CD4-positive, alpha-beta memory T cell (primary cell): ENCODE results near the gene SERPINB1. TPM values are rescaled to one million over a fixed set of nuclear protein-coding genes. Genes with fewer than 3 reads are reported as not detected.

Source experiments
- CTCF ChIA-PET: fragments of 350-600 bp; sonication (Branson Sonifier 250); formaldehyde crosslinking; loops from one replicate; lab custom pipeline; 2021; ENCODE audit warnings: inconsistent platforms; ENCODE audit not compliant: partially characterized antibody; lab: Charles Lee
- POLR2A ChIA-PET: fragments of 350-600 bp; sonication (Branson Sonifier 250); formaldehyde crosslinking; loops from one replicate; lab custom pipeline; 2021; ENCODE audit not compliant: partially characterized antibody; lab: Charles Lee
- DNase-seq, 5 donors: peaks; one replicate each; pipeline versions ENCODE4 v3.0.0 to v3.0.0-alpha.2; 2020 to 2022; ENCODE audit warnings: mixed read lengths in 1 of 5
- H3K27ac ChIP-seq: one replicate; pipeline ENCODE4 v1.7.0; 2013; ENCODE audit warnings: low read depth, low read length
- H3K27me3 ChIP-seq: 2 replicates; pipeline ENCODE4 v1.7.0; 2013; ENCODE audit warnings: mild to moderate bottlenecking, low read length, moderate library complexity; ENCODE audit not compliant: insufficient read depth
- H3K36me3 ChIP-seq: 2 replicates; pipeline ENCODE4 v1.7.0; 2013; ENCODE audit warnings: mild to moderate bottlenecking, low read length, moderate library complexity; ENCODE audit not compliant: insufficient read depth
- H3K4me1 ChIP-seq: 2 replicates; pipeline ENCODE4 v1.7.0; 2013; ENCODE audit warnings: mild to moderate bottlenecking, low read length, moderate library complexity; ENCODE audit not compliant: insufficient read depth
- H3K4me3 ChIP-seq, 2 donors: one replicate each; pipeline ENCODE4 v1.7.0; 2013; ENCODE audit warnings: low read length in 2 of 2, mild to moderate bottlenecking in 1 of 2
- H3K9me3 ChIP-seq, 2 donors: one replicate each; pipeline ENCODE4 v1.7.0; 2013; ENCODE audit warnings: low read length in 2 of 2, control low read depth in 1 of 2; ENCODE audit not compliant: control insufficient read depth in 1 of 2
- H3K27ac Mint-ChIP-seq, 7 donors: one replicate each; pipeline ENCODE4 v1.8.0; 2020 to 2021; ENCODE audit warnings: mixed read lengths in 7 of 7, mild to moderate bottlenecking in 6 of 7, inconsistent platforms in 3 of 7, moderate library complexity in 3 of 7
- H3K27me3 Mint-ChIP-seq, 2 donors: one replicate each; pipeline ENCODE4 v1.8.0; 2020 to 2021; ENCODE audit warnings: mixed read lengths in 2 of 2
- H3K36me3 Mint-ChIP-seq, 2 donors: one replicate each; pipeline ENCODE4 v1.8.0; 2020 to 2021; ENCODE audit warnings: mixed read lengths in 2 of 2, inconsistent platforms in 1 of 2, mild to moderate bottlenecking in 1 of 2
- H3K4me1 Mint-ChIP-seq, 4 donors: one replicate each; pipeline ENCODE4 v1.8.0; 2020 to 2021; ENCODE audit warnings: mixed read lengths in 4 of 4, mild to moderate bottlenecking in 1 of 4
- H3K4me3 Mint-ChIP-seq, 8 donors: one replicate each; pipeline ENCODE4 v1.8.0; 2020 to 2021; ENCODE audit warnings: mixed read lengths in 8 of 8, mild to moderate bottlenecking in 7 of 8, moderate library complexity in 6 of 8, inconsistent platforms in 3 of 8
- H3K9me3 Mint-ChIP-seq, 8 donors: one replicate each; pipeline ENCODE4 v1.8.0; 2020 to 2021; ENCODE audit warnings: mixed read lengths in 8 of 8, mild to moderate bottlenecking in 5 of 8, inconsistent platforms in 3 of 8, moderate library complexity in 1 of 8
- intact Hi-C: fragments of 100-400 bp; cut with micrococcal nuclease; formaldehyde crosslinking; loops from one replicate; pipeline ENCODE4 v1.15.1; 2023
- microRNA-seq: library from miRNA; unstranded; fragments of <30 nt; microRNA quantifications from one replicate; pipeline ENCODE4 v1.2.0, GENCODE V29; 2021; ENCODE audit warnings: borderline replicate concordance, borderline number of aligned reads, borderline microRNAs expressed, mixed read lengths
- polyA plus RNA-seq, 2 donors: library from polyadenylated mRNA; unstranded; fragments of 300-500 nt; fragmentation: Illumina TruSeq; gene quantifications; one replicate each; pipeline ENCODE4 v1.2.3, GENCODE V29; 2021
- total RNA-seq, 2 experiments: library from RNA; stranded (reverse); gene quantifications; one replicate each; pipeline ENCODE4 v1.2.3, GENCODE V29; 2021

Gene SERPINB1
- total and polyA plus RNA-seq, 4 experiments from 2014 or later = 56.7 to 159 (median 92.2) TPM

DNA sequence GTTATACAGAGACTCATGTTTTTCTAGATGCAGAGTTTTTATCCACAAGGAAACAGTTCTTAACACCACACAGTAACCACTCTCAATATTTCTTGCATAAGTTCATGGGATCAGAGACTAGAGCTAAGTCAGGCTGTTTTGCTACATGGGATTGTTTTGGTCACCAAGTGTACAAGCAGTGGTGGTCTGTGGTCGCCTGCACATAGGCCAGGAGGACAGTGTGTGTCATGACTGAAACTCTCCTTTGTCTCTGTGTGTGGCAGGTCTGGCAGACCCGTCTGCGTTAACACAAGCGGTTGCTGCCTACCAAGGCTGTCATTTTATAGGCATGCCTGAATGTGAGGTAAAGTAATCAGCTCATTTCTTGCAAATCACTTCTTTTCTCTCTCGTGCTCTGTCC is 57.6 kb downstream of the SERPINB1 start:
- peaks cover 21% of the 10 kb centered on the region for H3K36me3 ChIP-seq
- H3K4me1 Mint-ChIP-seq = peaks cover 8 to 21% (median 13%) of the 10 kb centered on the region in 4 donors
- H3K27ac Mint-ChIP-seq = peak overlapping the region in 2 of 7 donors; percentile 10
- H3K27ac ChIP-seq = no peak overlapping the region
- H3K27me3 Mint-ChIP-seq = no peaks in the 10 kb centered on the region
- H3K9me3 Mint-ChIP-seq = peaks cover 0 to 2% (median 0%) of the 10 kb centered on the region in 8 donors
- POLR2A ChIA-PET = interaction anchor here (1.4 to 1.5 kb wide), 2 partner anchors 14 to 18 kb away, joined by 4 to 5 read pairs; partner anchors contain the start of gene WRNIP1
- no peaks in the 10 kb centered on the region for H3K4me1 ChIP-seq
- no peaks in the 10 kb centered on the region for H3K27me3 ChIP-seq
- DNase-seq = no peak
- H3K4me3 Mint-ChIP-seq = peak overlapping the region in 1 of 8 donors; percentile 17
- peaks cover 53 to 74% of the 10 kb centered on the region in 2 donors for H3K36me3 Mint-ChIP-seq
- no peaks in the 10 kb centered on the region for H3K9me3 ChIP-seq
- CTCF ChIA-PET = interaction anchor here (0.7 to 1.1 kb wide), 3 partner anchors 10 to 157 kb away, joined by 3 to 4 read pairs (median 3); no protein-coding TSS in a partner anchor
- no peak overlapping the region for H3K4me3 ChIP-seq
- intact Hi-C loops = no loop called here

DNA sequence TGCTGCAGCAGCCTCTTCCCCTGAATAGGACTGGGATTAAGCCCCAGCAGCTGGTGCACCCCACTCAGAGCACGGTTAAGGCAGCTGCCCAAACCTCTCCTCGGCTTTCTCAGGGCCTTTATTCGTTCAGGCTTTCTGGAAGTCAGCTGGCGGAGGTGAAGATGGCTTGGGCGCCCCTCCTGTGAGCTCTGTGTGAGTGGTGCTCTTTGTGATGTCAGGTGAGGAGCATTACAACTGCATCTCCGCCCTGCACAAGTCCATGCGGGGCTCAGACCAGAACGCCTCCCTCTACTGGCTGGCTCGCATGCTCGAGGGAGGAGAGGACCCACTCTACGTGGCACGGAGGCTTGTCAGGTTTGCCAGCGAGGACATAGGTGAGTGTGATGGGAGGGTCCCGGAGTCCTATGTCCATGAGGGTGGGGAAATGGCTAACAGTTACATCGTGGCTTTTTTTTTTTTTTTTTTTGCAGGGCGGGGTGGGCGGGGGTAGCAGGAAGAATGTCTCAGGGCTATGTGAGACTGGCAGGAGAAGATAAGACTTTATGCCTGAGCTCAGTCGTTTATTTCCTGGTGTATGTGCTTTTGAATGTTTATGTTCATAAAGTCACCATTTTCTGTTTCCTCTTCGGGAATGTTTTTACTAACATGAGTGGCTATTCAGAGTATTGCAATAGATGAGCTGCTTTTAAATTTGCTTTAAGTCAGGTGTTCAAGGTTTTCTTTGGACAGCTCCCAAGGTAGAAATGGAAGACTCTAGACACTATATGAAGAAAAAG is 58.3 kb downstream of the SERPINB1 start:
- H3K36me3 ChIP-seq = peaks cover 26% of the 10 kb centered on the region
- ChIA-PET CTCF (interaction anchor here (0.9 to 1.2 kb wide), 3 partner anchors 11 to 158 kb away, joined by 3 to 4 read pairs (median 3); no protein-coding TSS in a partner anchor), POLR2A (interaction anchor here (0.5 to 1.5 kb wide), 3 partner anchors 13 to 161 kb away, joined by 3 to 5 read pairs (median 4); partner anchors contain the start of gene WRNIP1)
- no peaks in the 10 kb centered on the region for H3K27me3 ChIP-seq
- H3K4me3 ChIP-seq = no peak overlapping the region
- Mint-ChIP-seq H3K27ac (peak overlapping the region in 3 of 7 donors; percentile 10 to 60 (median 10)), H3K36me3 (peaks cover 54 to 79% of the 10 kb centered on the region in 2 donors), H3K4me1 (peaks cover 8 to 21% (median 15%) of the 10 kb centered on the region in 4 donors), H3K9me3 (peaks cover 0 to 2% (median 0%) of the 10 kb centered on the region in 8 donors), H3K4me3 (no peak overlapping the region), H3K27me3 (no peaks in the 10 kb centered on the region)
- H3K9me3 ChIP-seq = no peaks in the 10 kb centered on the region
- no peak overlapping the region for H3K27ac ChIP-seq
- no peaks in the 10 kb centered on the region for H3K4me1 ChIP-seq
- intact Hi-C loops = no loop called here
- DNase-seq = no peak

DNA sequence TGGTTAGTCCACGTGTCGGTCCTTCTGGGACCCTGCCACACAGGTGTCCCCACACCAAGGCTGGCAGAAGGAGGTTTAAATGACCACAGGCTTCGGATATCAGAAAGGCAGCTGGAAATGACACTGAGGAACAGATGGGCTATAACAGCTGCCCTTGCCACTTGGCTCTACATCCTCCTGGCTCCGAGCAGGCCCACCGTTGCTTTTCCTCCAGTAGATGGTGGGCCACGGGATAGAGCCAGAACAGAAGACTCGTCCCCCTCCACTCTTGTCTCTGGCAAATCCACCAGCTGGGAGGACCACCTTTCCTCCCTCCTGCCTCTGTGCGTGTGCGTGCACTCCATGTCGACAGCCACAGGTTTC is 58.9 kb downstream of the SERPINB1 start:
- H3K4me1 ChIP-seq = no peaks in the 10 kb centered on the region
- no peak overlapping the region for H3K27ac ChIP-seq
- Mint-ChIP-seq H3K27ac (peak overlapping the region in 3 of 7 donors; percentile 57 to 64 (median 60)), H3K4me3 (no peak overlapping the region), H3K4me1 (peaks cover 8 to 21% (median 19%) of the 10 kb centered on the region in 4 donors), H3K27me3 (no peaks in the 10 kb centered on the region), H3K36me3 (peaks cover 51 to 82% of the 10 kb centered on the region in 2 donors), H3K9me3 (peaks cover 0 to 2% (median 0%) of the 10 kb centered on the region in 8 donors)
- no peaks in the 10 kb centered on the region for H3K27me3 ChIP-seq
- no peak for DNase-seq
- intact Hi-C loops = no loop called here
- no peaks in the 10 kb centered on the region for H3K9me3 ChIP-seq
- ChIA-PET CTCF (interaction anchor here (1.2 kb wide), 1 partner anchor 63 kb away, joined by 3 read pairs; no protein-coding TSS in a partner anchor), POLR2A (interaction anchor here (1.4 kb wide), 1 partner anchor 13 kb away, joined by 4 read pairs; no protein-coding TSS in a partner anchor)
- peaks cover 27% of the 10 kb centered on the region for H3K36me3 ChIP-seq
- no peak overlapping the region for H3K4me3 ChIP-seq

DNA sequence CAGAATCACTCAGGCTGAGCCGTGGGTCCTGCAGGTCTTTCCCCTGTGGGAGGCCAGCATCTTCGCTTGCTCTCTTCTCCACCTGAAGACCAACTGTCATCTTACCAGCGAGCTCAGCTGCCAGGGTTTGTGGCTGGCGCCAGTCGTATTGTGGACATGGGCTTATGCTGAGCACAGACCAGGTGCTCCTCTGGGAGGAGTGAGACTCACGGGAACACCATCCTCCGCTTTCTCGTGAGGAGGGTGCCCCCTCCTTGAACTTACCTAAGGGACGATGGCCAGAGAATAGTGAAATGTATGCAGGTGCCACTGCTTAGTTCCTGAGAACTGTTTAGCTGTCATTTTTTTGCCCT is 59.3 kb downstream of the SERPINB1 start:
- H3K27ac Mint-ChIP-seq = peak overlapping the region in 2 of 7 donors; percentile 42 to 57
- CTCF ChIA-PET = interaction anchor here (1.2 kb wide), 1 partner anchor 64 kb away, joined by 3 read pairs; no protein-coding TSS in a partner anchor

More for the DNA sequence above, 59.3 kb downstream of the SERPINB1 start:
- Mint-ChIP-seq H3K4me3 (no peak overlapping the region), H3K9me3 (peaks cover 0 to 2% (median 0%) of the 10 kb centered on the region in 8 donors), H3K27me3 (no peaks in the 10 kb centered on the region), H3K4me1 (peaks cover 8 to 23% (median 22%) of the 10 kb centered on the region in 4 donors), H3K36me3 (peaks cover 46 to 82% of the 10 kb centered on the region in 2 donors)
- Histone ChIP-seq H3K36me3 (peaks cover 27% of the 10 kb centered on the region), H3K4me3 (no peak overlapping the region), H3K27ac (no peak overlapping the region), H3K4me1 (no peaks in the 10 kb centered on the region), H3K9me3 (no peaks in the 10 kb centered on the region), H3K27me3 (no peaks in the 10 kb centered on the region)
- intact Hi-C loops = no loop called here
- DNase-seq = no peak
- POLR2A ChIA-PET = interaction anchor here (1.6 kb wide), 1 partner anchor 14 kb away, joined by 4 read pairs; no protein-coding TSS in a partner anchor

Small RNAs within 50 kb of the gene (microRNA-seq; reads per million reads assigned to microRNA genes)
- 3.4 reads per million, percentile 14 among the genes with 10 or more reads in this experiment for gene MIR4645

Other genes with a start within 250 kb of the SERPINB1 start
- gene MYLK4, start 90.9 kb downstream of the SERPINB1 start, total RNA-seq = under 1 TPM; 0.38 to 0.42 TPM
- gene MYLK4, start 90.9 kb downstream of the SERPINB1 start, polyA plus RNA-seq = under 1 TPM; 0.04 to 0.24 TPM
- 10 to 100 TPM; 41.1 to 42.7 TPM for gene WRNIP1, start 76.5 kb downstream of the SERPINB1 start, total RNA-seq
- 10 to 100 TPM; 27.3 to 54.1 TPM for gene WRNIP1, start 76.5 kb downstream of the SERPINB1 start, polyA plus RNA-seq
- gene SERPINB9, start 61.4 kb upstream of the SERPINB1 start, total RNA-seq = 10 to 100 TPM; 83.2 to 88.5 TPM
- gene SERPINB9, start 61.4 kb upstream of the SERPINB1 start, polyA plus RNA-seq = 10 to 100 TPM; 20.4 to 41.0 TPM
- gene SERPINB6, start 129.7 kb upstream of the SERPINB1 start, total RNA-seq = 10 to 100 TPM; 41.2 to 41.9 TPM
- 10 to 100 TPM; 47.1 to 58.0 TPM for gene SERPINB6, start 129.7 kb upstream of the SERPINB1 start, polyA plus RNA-seq
- 10 to 100 TPM; 34.2 to 36.6 TPM for gene NQO2, start 158.0 kb upstream of the SERPINB1 start, total RNA-seq
- gene NQO2, start 158.0 kb upstream of the SERPINB1 start, polyA plus RNA-seq = 10 to 100 TPM; 49.1 to 53.1 TPM
- 10 to 100 TPM; 38.7 to 39.0 TPM for gene RIPK1, start 226.6 kb upstream of the SERPINB1 start, total RNA-seq
- 10 to 100 TPM; 13.1 to 31.0 TPM for gene RIPK1, start 226.6 kb upstream of the SERPINB1 start, polyA plus RNA-seq